Ovary (tissue), 3 donors: ENCODE measurements around the gene ANKMY1.

ENCODE experiments used
- CTCF ChIP-seq, 3 donors: fragments of 450-650 bp in 2 of 3; fragments of 200-600 bp in 1 of 3; IDR thresholded peaks; one replicate each; pipeline versions ENCODE4 v1.5.1 to v1.8.0; 2016 to 2022; ENCODE audit warnings: antibody characterized with exemption in 3 of 3, mild to moderate bottlenecking in 1 of 3
- EP300 ChIP-seq: sonication (generic); formaldehyde crosslinking; IDR thresholded peaks from one replicate; pipeline ENCODE4 v1.6.1; 2017; ENCODE audit warnings: antibody characterized with exemption
- POLR2A ChIP-seq: fragments of 450-650 bp; IDR thresholded peaks from one replicate; pipeline ENCODE4 v1.6.1; 2017; ENCODE audit warnings: antibody characterized with exemption, mild to moderate bottlenecking, moderate library complexity
- donor health status: DM: no; HTN: no; CAD: no.

DNA sequence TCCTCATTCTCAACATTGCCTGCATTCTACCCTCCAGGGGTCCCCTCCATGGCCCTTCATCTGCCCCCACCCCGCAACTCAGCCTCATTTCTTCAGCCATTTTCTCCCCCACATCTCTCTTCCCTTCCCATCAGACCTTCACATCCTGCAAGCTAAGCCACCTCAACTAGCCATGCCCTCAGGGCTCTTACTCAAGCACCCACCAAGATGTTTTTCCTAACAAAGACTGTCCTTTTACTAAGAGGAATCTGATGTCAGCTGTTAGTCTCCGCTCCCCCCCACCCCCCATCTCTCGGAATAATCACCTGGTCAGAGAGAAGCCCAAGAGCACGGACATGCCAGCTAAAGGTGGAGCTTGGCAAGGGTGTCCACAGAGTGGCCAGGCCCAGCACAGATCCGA is 24.0 kb upstream of the ANKMY1 start:
- TF ChIP-seq CTCF (IDR thresholded peaks at IDR 0.05) (no peak), POLR2A (no peak), EP300 (no peak)
